ENCODE results near the gene PRLR. TPM values are rescaled to one million over a fixed set of nuclear protein-coding genes. Genes with fewer than 3 reads are reported as not detected.

Gene PRLR
- total and polyA plus RNA-seq, 2 of the 13 experiments (the other 11 are each of a cell fraction or from before 2014, with no cell fraction given): 12.2 to 13.3 TPM

DNA sequence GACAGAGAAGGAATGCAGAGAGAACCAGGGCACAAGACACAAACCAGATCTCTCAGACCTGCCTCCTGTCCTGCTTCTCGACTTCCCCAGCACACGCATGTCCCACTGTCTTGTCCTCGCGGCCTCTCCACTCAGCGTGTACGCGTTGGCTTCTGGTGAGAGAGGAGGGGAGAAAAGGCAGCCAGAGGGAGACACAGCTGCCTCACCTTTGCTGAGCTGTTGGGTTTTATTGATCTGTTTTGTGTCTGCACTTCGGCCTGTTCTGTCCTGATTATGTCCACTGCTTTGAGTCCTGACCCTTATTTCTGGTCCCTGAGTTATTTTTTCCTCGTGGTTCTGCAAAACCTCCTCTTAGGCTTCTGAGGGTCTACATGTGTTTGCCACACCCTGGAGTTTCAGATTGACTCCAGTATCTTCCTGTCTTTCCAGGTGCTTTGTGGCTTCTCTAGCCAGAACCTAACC, 95.0 kb downstream of the PRLR start (continued):
- TF ChIP-seq, protein P1, sequence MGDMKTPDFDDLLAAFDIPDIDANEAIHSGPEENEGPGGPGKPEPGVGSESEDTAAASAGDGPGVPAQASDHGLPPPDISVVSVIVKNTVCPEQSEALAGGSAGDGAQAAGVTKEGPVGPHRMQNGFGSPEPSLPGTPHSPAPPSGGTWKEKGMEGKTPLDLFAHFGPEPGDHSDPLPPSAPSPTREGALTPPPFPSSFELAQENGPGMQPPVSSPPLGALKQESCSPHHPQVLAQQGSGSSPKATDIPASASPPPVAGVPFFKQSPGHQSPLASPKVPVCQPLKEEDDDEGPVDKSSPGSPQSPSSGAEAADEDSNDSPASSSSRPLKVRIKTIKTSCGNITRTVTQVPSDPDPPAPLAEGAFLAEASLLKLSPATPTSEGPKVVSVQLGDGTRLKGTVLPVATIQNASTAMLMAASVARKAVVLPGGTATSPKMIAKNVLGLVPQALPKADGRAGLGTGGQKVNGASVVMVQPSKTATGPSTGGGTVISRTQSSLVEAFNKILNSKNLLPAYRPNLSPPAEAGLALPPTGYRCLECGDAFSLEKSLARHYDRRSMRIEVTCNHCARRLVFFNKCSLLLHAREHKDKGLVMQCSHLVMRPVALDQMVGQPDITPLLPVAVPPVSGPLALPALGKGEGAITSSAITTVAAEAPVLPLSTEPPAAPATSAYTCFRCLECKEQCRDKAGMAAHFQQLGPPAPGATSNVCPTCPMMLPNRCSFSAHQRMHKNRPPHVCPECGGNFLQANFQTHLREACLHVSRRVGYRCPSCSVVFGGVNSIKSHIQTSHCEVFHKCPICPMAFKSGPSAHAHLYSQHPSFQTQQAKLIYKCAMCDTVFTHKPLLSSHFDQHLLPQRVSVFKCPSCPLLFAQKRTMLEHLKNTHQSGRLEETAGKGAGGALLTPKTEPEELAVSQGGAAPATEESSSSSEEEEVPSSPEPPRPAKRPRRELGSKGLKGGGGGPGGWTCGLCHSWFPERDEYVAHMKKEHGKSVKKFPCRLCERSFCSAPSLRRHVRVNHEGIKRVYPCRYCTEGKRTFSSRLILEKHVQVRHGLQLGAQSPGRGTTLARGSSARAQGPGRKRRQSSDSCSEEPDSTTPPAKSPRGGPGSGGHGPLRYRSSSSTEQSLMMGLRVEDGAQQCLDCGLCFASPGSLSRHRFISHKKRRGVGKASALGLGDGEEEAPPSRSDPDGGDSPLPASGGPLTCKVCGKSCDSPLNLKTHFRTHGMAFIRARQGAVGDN (CRISPR knock-in tag; IDR thresholded peaks at IDR 0.05): peak; percentile 93
- TF ChIP-seq ONECUT2 (CRISPR knock-in tag; IDR thresholded peaks at IDR 0.05) (peak; percentile 96), ZFP37 (CRISPR knock-in tag; IDR thresholded peaks at IDR 0.05; ENCODE audit: borderline replicate concordance) (no peak), NR3C1 (CRISPR knock-in tag; IDR thresholded peaks at IDR 0.05) (no peak), ZNF142 (CRISPR knock-in tag; IDR thresholded peaks at IDR 0.05) (no peak), MATR3 (CRISPR knock-in tag; IDR thresholded peaks at IDR 0.05) (no peak), FOXJ3 (CRISPR knock-in tag; IDR thresholded peaks at IDR 0.05; ENCODE audit: borderline replicate concordance) (peak; percentile 61; the same call in 1 of the 2 replicates), SIX1 (CRISPR knock-in tag; IDR thresholded peaks at IDR 0.05; ENCODE audit: borderline replicate concordance) (no peak), SALL2 (CRISPR knock-in tag; IDR thresholded peaks at IDR 0.05) (peak; percentile 53; the same call in 1 of the 2 replicates), ZNF282 (IDR thresholded peaks at IDR 0.05; ENCODE audit: partially characterized antibody) (no peak), ZBTB10 (CRISPR knock-in tag; IDR thresholded peaks at IDR 0.05; ENCODE audit: borderline replicate concordance) (no peak), PRPF4 (IDR thresholded peaks at IDR 0.05; ENCODE audit: low read depth, low read length, poor library complexity, severe bottlenecking) (peak; percentile 13), SUZ12 (IDR thresholded peaks at IDR 0.05; ENCODE audit: low read depth, low read length) (no peak)
- TF ChIP-seq, protein P2, sequence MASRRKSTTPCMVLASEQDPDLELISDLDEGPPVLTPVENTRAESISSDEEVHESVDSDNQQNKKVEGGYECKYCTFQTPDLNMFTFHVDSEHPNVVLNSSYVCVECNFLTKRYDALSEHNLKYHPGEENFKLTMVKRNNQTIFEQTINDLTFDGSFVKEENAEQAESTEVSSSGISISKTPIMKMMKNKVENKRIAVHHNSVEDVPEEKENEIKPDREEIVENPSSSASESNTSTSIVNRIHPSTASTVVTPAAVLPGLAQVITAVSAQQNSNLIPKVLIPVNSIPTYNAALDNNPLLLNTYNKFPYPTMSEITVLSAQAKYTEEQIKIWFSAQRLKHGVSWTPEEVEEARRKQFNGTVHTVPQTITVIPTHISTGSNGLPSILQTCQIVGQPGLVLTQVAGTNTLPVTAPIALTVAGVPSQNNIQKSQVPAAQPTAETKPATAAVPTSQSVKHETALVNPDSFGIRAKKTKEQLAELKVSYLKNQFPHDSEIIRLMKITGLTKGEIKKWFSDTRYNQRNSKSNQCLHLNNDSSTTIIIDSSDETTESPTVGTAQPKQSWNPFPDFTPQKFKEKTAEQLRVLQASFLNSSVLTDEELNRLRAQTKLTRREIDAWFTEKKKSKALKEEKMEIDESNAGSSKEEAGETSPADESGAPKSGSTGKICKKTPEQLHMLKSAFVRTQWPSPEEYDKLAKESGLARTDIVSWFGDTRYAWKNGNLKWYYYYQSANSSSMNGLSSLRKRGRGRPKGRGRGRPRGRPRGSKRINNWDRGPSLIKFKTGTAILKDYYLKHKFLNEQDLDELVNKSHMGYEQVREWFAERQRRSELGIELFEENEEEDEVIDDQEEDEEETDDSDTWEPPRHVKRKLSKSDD (CRISPR knock-in tag; IDR thresholded peaks at IDR 0.05; ENCODE audit: low read depth): peak; percentile 62; the same call in 1 of the 2 replicates
